ENCODE data around the gene KNSTRN.

The KNSTRN gene

GRCh38 chr15:40345867-40346578 lies 36.5 kb upstream of the KNSTRN start:
- DNase-seq (ENCODE audit: low spot score): no peak

- DNase-seq (ENCODE audit: low spot score): no peak
Measured at GRCh38 chr15:40346579-40347558, 35.7 kb upstream of the KNSTRN start.

DNA sequence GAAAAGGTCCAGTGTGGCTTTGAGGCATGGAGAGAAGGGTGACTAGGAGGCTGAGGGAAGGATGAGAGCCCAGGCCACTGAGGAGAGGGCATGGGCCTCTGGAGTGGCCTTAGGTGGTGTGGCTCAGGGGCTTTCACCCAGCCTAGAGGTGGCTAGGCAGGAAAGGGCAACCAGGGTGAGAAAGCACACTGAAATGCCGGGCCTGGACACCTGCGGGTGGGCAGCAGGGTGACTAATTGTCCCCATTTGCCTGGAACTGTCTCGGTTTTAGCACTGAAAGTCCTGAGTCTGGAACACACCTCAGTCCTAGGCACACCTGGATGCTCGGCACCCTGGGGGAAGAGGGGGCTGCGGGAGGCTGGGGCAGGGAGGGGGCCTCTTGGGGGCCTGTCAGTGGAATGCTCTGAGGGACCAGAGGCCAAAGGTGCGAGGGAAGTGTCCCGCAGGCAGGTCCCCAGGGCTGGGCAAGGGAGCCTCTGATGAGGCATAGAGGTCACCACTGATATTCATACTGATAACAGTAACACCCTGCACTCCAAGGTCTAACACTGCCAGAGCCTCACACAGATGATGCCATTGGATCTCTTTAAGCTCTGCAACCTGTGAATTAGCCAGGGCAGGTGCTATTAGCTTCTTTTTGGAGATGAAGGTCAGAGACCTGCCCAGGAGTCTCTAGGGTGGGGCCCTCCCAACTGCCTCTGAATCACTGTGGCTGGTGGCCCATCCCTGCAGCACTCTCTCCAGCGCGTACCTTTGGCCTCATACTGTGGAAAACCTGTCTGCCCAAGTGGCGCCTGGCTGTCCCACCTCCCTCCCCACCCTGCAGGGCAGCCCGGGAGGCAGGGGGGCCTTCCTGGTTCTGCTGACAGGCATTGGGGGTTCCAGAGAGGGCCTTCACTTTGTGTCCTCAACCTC lies 34.7 kb upstream of the KNSTRN start:
- no peak for DNase-seq (ENCODE audit: low spot score)

DNA sequence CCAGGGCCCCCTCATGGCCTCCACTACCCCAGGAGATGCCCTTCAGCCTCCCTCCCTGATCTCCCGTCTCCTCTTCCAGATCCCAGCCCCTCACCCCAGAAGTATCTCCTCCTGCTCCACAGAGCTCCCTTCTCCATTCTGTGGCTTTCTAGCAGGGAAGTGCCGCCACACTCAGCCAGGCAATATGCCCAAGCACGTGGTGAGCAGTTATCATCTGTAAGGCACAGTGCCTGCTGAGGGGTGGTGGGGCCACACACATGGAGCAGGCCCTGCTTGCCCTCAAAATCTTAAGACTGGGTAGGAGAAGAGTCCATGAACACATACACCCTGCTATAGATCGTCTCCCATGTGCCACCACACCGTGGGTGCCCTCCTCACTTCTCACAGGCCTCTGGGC lies 34.0 kb upstream of the KNSTRN start:
- DNase-seq (ENCODE audit: low spot score): no peak

GRCh38 chr15:40349163-40349562 lies 33.4 kb upstream of the KNSTRN start:
- DNase-seq (ENCODE audit: low spot score): no peak

DNA sequence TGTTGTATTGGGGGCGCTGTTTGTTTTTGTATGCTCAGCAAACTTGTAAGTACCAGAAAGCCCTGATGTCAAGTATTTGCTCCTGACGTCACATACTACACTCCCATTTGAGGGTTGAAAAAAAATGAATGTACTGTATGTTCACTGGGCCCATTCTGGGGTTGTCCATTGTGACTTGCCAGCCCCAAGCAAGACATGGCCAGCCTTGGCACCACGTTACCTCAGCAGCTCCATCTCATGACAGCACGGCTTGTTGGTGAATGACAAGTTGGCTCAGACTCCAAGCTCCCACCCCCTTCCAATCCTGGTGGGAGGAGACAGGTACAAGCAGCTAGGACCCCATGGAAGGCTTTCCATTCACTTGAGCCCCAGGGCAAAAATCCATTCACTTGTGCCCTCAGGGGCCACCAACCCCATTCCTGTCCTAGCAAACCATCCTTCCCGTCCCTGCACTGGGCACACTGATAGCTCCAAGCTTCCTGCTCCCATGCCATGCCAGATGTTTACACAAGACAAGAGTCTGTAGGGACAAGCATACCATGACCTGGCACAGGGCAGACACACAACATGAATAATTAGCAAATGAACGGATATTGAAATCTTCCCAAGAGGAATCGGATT lies 30.1 kb upstream of the KNSTRN start:
- no peak for DNase-seq (ENCODE audit: low spot score)

- no peak for DNase-seq (ENCODE audit: low spot score)
Measured at GRCh38 chr15:40353697-40354096, 28.8 kb upstream of the KNSTRN start.

- DNase-seq (ENCODE audit: low spot score): no peak
Measured at GRCh38 chr15:40354408-40355171, 27.9 kb upstream of the KNSTRN start.

- DNase-seq (ENCODE audit: low spot score): no peak
Measured at GRCh38 chr15:40355976-40356585, 26.4 kb upstream of the KNSTRN start.

DNA sequence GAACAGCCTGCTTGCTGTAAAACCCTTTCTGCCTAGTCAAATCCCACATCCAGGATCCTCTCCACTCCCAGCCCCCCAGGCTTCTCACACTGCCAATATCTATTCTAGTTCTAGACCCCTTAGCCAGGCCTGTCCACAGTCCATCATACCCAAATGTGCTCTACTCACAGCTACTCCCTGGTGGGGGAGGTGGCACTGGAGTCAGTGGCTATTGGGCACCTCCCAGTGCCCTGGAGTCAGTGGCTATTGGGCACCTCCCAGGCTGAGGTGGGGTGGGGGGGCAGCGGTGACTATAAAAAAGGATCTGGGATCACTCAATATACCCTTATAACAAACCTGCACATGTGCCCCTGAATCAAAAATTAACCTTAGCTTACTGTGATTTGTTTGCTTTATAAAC lies 25.3 kb upstream of the KNSTRN start:
- DNase-seq (ENCODE audit: low spot score): no peak

GRCh38 chr15:40357723-40358470 lies 24.6 kb upstream of the KNSTRN start, which contains the start of gene DISP2:
TSS of gene DISP2 (plus strand) at chr15:40358219. CDS start at chr15:40358322, 103 bp downstream.
- DNase-seq (ENCODE audit: low spot score): peak; percentile 87

DNA sequence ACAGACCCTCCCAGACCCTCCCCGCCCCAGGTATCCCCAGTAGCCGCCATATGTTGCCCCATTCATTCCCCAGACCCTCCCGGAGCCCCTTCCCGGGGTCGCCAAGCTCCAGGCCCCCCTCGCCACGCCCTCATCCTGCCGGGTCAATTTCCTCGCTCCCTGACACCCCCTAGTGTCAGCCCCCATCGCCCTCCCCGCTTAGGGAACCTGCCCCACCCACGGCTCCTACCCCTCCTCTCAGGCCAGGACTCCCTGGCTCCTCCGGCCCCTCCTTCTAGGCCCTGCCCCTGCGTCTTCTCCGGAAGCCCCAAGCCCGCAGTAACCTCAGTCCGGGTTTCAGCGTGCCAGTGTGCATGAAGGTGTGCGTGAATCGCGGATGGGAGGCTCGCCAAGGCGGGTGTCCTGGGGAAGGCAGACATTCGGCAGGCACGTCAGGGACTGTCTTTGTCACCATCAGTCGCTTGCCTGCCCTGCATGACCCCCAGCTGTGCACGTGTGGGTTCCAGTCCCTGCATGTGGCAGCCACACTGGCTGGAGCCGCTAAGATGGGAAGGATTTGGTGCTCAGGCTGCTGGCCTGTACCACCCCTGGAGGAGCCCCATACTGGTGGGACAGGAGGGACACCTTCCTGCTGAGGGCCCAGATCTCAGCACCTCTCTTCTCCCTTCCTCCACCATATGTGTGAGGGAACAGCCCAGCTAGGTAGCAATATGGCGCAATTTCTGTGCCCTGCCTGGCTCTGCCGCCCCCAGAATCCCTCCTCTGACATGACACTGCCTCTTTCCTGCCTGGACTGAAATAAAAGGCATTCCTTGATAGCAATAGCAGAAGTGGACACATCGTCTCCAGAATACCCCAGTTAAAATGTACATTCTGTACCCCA lies 23.8 kb upstream of the KNSTRN start:
- DNase-seq (ENCODE audit: low spot score): no peak

DNA sequence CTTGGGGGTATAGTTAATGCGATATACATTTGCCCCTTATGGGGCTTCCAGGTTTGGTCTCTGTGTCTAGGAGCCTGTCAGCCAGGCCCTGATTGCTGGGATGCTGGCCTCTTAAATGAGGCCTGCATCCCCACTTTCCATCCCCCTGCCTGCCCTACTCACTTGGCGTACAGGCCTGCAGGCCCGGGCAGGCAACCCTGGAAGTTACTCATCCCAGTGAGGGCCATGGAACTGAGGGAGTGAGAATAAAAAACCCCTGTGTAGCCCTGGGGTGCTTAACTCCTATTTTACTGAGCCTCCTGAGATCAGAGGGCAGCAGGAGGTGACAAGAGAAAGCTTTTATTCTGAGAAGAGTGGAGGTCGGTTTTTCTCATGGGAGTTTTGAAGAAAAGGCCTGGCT lies 22.5 kb upstream of the KNSTRN start:
- no peak for DNase-seq (ENCODE audit: low spot score)

GRCh38 chr15:40361640-40362039 lies 20.9 kb upstream of the KNSTRN start:
- no peak for DNase-seq (ENCODE audit: low spot score)

- DNase-seq (ENCODE audit: low spot score): no peak
Measured at GRCh38 chr15:40363611-40364010, 18.9 kb upstream of the KNSTRN start.

DNA sequence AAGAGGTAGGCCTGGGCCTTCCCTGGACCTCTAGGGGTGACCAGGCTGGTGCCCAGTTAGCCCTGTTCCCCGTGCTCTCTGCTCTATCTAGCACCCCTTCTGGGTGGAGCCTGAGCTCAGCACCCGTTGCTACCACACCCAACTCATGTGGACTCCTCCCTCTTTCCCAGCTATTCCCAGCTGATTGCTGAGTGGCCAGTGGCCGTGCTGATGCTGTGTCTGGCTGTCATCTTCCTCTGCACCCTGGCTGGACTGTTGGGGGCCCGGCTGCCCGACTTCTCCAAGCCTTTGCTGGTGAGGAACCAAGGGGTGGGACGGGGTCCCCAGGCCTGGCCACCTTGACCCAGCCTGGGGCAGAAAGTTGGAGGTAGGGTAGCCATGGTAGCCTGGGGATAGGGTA lies 18.3 kb upstream of the KNSTRN start:
- no peak for DNase-seq (ENCODE audit: low spot score)

DNA sequence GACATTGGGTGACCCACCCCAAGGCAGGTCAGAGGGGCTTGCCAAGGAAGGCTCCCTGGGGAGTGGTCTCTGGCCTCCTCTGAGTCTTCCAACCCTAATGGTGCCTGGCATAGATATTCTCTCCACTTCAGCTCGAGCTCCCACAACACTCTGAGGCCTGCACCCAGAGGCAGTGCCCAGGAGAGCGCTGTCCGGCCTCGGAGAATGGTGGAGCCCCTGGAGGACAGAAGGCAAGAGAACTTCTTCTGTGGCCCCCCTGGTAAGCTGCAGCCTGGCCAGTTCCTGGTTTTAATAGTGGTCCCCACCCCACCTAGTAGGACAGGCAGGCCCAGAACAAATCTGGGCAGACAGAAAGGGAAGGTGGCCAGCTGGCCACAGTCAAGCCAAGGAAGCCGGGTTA lies 17.5 kb upstream of the KNSTRN start:
- no peak for DNase-seq (ENCODE audit: low spot score)

- DNase-seq (ENCODE audit: low spot score): no peak
Measured at GRCh38 chr15:40365624-40366456, 16.7 kb upstream of the KNSTRN start.
